HepG2 (cell line): ENCODE results near the gene PAK6.

Experiments
- MAFK ChIP-seq, 2 experiments: IDR thresholded peaks in 1 of 2; conservative IDR thresholded peaks in 1 of 2; 2 replicates each; pipeline ENCODE4 v1.6.1; 2011; ENCODE audit warnings: improper control_type of control experiment in 2 of 2, low read length in 2 of 2
- MYC ChIP-seq: sonication (generic); formaldehyde crosslinking; IDR thresholded peaks from 2 replicates; pipeline ENCODE4 v1.9.0; 2021; ENCODE audit warnings: missing genetic modification reagents, borderline replicate concordance
- POLR2A ChIP-seq, 2 experiments: IDR thresholded peaks; 2 replicates each; pipeline ENCODE4 v1.6.1; 2011; ENCODE audit warnings: low read depth in 2 of 2, low read length in 2 of 2, mild to moderate bottlenecking in 1 of 2, moderate library complexity in 1 of 2; ENCODE audit not compliant: insufficient read depth in 1 of 2
- TF ChIP-seq, protein P1 (sequence below): sonication (generic); formaldehyde crosslinking; conservative IDR thresholded peaks from 2 replicates; pipeline ENCODE4 v1.4.0; 2020; ENCODE audit warnings: missing genetic modification reagents
- TF ChIP-seq, protein P2 (sequence below): sonication (generic); formaldehyde crosslinking; IDR thresholded peaks from 2 replicates; pipeline ENCODE4 v1.4.0; 2020; ENCODE audit warnings: missing genetic modification reagents; ENCODE audit errors: not compliant biosample characterization

DNA sequence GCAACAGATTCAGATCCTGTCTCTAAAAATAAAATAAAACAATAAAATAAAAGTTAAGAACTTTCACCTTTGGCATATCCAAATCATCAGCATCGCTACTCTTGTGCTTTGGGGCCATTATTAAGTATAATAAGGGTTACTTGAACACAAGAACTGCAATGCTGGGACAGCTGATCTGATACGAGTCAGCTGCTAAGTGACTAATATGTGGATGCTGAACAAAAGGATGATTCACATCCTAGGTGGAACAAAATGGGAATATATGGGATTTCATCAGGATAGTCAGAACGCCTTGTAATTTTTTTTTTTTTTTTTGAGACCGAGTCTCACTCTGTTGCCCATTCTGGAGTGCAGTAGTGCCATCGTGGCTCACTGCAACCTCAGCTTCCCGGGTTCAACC is 48.3 kb upstream of the PAK6 start:
- TF ChIP-seq, protein P1, sequence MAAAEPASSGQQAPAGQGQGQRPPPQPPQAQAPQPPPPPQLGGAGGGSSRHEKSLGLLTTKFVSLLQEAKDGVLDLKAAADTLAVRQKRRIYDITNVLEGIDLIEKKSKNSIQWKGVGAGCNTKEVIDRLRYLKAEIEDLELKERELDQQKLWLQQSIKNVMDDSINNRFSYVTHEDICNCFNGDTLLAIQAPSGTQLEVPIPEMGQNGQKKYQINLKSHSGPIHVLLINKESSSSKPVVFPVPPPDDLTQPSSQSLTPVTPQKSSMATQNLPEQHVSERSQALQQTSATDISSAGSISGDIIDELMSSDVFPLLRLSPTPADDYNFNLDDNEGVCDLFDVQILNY: no peak
- TF ChIP-seq, protein P2, sequence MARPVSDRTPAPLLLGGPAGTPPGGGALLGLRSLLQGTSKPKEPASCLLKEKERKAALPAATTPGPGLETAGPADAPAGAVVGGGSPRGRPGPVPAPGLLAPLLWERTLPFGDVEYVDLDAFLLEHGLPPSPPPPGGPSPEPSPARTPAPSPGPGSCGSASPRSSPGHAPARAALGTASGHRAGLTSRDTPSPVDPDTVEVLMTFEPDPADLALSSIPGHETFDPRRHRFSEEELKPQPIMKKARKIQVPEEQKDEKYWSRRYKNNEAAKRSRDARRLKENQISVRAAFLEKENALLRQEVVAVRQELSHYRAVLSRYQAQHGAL (CRISPR knock-in tag): no peak
- TF ChIP-seq POLR2A (IDR thresholded peaks at IDR 0.05; ENCODE audit: insufficient read depth in 1 of 2, low read depth in 2 of 2, low read length in 2 of 2) (no peak), MAFK (conservative IDR thresholded peaks at IDR 0.05 in 1 of 2, IDR thresholded peaks at IDR 0.05 in 1 of 2; ENCODE audit: low read length in 2 of 2) (no peak), MYC (CRISPR knock-in tag) (no peak)
